HG03060 (cell line): Measurements from ENCODE around the gene ASAP2.

Experiments
- ATAC-seq: cut with Tn5 transposase; IDR thresholded peaks from one replicate; pipeline ENCODE4 v1.9.1; 2021; ENCODE audit warnings: low read depth, moderate number of reproducible peaks; ENCODE audit not compliant: unreplicated experiment

Gene ASAP2

GRCh38 chr2:9269695-9270360, 63.2 kb downstream of the ASAP2 start:
- no peak for ATAC-seq

GRCh38 chr2:9271091-9271490, 64.5 kb downstream of the ASAP2 start:
- no peak for ATAC-seq

GRCh38 chr2:9271691-9272090, 65.1 kb downstream of the ASAP2 start:
- ATAC-seq = no peak

DNA sequence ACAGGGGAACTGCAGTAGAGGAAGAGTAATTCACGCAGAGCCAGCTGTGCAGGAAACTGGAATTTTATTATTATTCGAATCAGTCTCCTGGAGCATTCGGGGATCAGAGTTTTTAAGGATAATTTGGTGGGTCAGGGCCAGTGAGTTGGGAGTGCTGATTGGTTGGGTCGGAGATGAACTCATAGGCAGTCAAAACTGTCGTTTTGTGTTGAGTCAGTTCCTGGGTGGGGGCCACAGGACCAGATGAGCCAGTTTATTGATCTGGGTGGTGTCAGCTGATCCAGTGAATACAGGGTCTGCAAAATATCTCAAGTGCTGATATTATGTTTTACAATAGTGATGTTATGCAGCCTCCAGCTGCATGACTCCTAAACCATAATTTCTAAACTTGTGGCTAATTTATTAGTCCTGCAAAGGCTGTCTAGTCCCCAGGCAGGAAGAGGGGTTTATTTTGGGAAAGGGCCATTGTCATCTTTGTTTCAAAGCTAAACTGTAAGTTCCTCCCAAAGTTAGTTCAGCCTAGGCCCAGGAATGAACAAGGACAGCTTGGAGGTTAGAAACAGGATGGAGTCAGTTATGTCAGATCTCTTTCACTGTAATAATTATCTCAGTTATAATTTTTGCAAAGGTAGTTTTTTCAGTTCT, 67.0 kb downstream of the ASAP2 start:
- ATAC-seq = no peak

- ATAC-seq = no peak
Observed at GRCh38 chr2:9274701-9275343, 68.2 kb downstream of the ASAP2 start.

DNA sequence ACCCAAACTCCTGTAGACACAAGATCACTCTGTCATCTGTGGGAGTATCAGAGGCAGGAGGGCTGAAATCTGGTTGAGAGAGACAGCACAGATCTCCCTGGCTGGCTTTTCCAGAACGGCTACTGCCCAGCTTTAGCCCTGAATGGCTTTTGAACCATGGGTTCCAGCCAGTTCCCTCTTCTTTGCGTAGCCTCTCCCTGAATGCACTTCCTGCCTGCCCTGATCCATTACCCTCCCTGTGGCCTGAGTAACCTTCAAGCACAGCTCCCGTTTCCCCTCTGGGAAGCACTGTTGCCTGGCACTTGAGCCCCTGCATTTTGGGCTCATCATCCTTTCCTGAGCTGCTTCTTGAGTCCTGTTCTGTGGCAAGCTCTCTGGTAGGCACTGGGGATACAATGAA, 68.8 kb downstream of the ASAP2 start:
- no peak for ATAC-seq

- no peak for ATAC-seq
Observed at GRCh38 chr2:9276074-9276473, 69.5 kb downstream of the ASAP2 start.

DNA sequence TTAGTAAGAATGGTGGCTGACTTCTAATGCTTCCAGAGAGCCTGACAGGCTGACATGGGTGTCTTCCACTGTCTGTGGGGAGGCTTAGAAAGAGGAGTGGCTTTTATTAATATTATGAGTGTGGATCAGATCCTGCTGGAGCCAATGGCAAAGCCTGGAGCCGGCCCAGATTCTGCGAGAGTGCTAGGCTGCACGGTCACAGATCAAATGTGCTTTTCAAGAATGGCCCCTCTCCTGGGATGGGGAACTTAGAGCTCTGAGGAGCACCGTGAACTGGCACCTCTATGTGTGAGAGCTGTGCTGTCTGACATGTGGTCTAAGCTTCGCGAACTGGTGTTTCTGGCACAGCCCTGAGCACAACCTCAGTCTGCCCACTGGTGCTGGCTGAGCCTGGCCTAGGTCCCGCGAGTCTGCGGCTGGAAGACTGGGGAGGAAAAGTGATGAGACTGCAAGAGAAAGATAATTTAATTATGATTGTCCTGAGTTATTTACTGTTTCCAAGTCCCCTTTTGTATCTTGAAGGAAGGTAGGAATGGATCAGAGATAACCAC, 70.4 kb downstream of the ASAP2 start:
- ATAC-seq = no peak

DNA sequence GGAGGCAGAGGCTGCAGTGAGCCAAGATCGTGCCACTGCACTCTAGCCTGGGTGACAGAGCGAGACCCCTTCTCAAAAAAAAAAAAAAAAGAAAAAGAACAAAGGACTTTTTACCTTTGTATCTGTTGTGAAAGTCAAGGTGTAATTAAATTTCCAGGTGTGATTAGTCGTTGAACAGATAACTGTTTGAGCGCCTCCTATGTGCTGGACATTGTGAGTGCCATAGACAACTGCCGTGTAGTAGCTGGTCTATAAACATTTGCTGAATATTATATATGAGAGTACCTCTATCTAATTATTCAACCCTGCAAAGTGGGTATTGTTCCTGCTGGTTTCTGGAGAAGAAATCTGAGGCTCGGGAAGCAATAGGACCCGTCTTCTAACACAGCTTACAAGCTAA, 71.8 kb downstream of the ASAP2 start:
- ATAC-seq = no peak

GRCh38 chr2:9279426-9279825, 72.8 kb downstream of the ASAP2 start:
- no peak for ATAC-seq

DNA sequence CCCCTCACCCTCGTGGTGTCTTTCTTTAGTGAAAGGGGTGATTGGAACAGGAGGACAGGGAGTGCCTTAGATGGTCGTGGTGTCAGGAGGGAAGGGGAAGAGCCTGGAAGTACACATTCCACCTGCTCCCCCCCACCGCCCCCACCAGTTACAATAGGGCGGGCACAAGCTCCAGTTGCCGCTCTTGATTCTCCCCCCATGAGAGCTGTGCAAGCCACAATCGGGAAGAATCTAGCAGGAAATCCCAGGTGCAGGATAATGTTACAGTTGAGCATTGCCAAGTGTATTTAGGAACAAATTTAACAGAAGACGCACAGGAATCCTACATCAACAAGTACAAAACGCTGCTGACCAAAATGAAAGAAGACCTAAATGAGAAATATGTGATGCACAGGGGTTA, 73.6 kb downstream of the ASAP2 start:
- no peak for ATAC-seq

DNA sequence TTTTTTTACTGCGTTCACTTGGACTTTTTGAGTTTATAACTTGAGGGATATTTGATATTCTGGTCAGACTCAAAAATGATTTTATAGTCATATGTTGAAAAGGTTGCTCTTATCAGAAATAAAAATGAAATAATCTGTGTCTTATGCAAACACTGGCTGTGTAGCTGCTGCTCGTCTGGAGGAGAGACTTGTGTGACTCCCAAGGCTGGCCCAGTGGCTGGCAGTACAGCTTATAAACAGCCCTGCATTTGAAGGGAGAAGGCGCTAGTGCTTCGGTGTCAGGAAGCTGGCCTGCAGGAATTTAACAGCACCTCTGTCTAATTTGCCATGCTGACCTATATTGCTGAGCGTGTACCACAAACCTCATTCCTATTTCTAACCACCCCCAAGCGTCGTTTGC, 74.5 kb downstream of the ASAP2 start:
- ATAC-seq = no peak

GRCh38 chr2:9282128-9283112, 75.8 kb downstream of the ASAP2 start:
- ATAC-seq = no peak

- no peak for ATAC-seq
Observed at GRCh38 chr2:9284521-9285297, 78.1 kb downstream of the ASAP2 start.

DNA sequence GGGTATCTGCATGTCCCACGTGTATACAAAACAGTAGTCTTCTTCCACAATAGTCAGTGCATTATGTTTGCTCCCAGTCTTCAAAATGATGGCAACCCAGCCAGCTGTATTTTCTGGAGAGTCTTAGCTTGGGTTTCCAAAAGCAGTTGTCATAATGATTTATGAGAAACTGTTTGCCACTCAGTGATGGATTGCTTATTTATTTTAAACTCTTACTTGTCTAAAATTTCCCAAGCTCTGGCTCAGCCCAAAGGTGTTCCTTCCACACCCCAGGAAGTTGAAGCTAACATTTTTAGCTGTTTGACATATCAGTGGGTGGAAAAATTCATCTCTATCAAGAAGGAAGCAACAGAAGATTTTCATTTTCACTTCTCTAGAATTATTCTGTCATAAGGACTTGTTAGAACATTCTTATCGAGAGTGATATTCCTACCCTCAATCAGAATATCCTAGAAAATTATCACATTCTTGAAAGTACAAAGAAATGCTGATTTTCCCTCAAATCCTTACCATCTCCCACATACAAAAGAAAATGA, 78.8 kb downstream of the ASAP2 start:
- no peak for ATAC-seq

GRCh38 chr2:9285921-9286320, 79.3 kb downstream of the ASAP2 start:
- no peak for ATAC-seq

- ATAC-seq = no peak
Observed at GRCh38 chr2:9286554-9287399, 80.2 kb downstream of the ASAP2 start.

GRCh38 chr2:9287400-9288045, 80.9 kb downstream of the ASAP2 start:
- ATAC-seq = no peak
